Lung (tissue), 12 donors: ENCODE results near the gene CHD8. TPM values are rescaled to one million over a fixed set of nuclear protein-coding genes. Genes with fewer than 3 reads are reported as not detected.

Source experiments
- ATAC-seq: fragments of 200-7000 bp; cut with Tn5 transposase; one replicate; pipeline ENCODE4 v1.9.1; 2020; ENCODE audit warnings: moderate number of reproducible peaks; ENCODE audit not compliant: insufficient read depth, low FRiP score
- DNase-seq, 3 donors: peaks; one replicate each; pipeline ENCODE4 v3.0.0-alpha.2; 2013 to 2017
- H3K27ac ChIP-seq, 2 donors: one replicate each; pipeline ENCODE4 v1.5.1; 2013; ENCODE audit warnings: mild to moderate bottlenecking in 2 of 2, moderate library complexity in 2 of 2, control low read depth in 1 of 2, inconsistent platforms in 1 of 2, low read depth in 1 of 2, low read length in 1 of 2
- H3K27me3 ChIP-seq, 3 donors: one replicate each; pipeline ENCODE4 v1.5.1; 2013; ENCODE audit warnings: low read length in 2 of 3; ENCODE audit not compliant: control insufficient read depth in 3 of 3, insufficient read depth in 3 of 3
- H3K36me3 ChIP-seq, 4 donors: one replicate each; pipeline ENCODE4 v1.5.1; 2013; ENCODE audit warnings: low read length in 4 of 4, mild to moderate bottlenecking in 1 of 4, moderate library complexity in 1 of 4; ENCODE audit not compliant: control insufficient read depth in 4 of 4, insufficient read depth in 4 of 4
- H3K4me1 ChIP-seq, 5 donors: one replicate each; pipeline ENCODE4 v1.5.1; 2013; ENCODE audit warnings: low read length in 5 of 5, mild to moderate bottlenecking in 2 of 5, moderate library complexity in 1 of 5; ENCODE audit not compliant: control insufficient read depth in 5 of 5, insufficient read depth in 5 of 5
- H3K4me3 ChIP-seq: one replicate; pipeline ENCODE4 v1.5.1; 2013; ENCODE audit warnings: mild to moderate bottlenecking, control low read depth, moderate library complexity
- H3K9ac ChIP-seq, 2 donors: one replicate each; pipeline ENCODE4 v1.5.1; 2013; ENCODE audit warnings: low read length in 2 of 2, control low read depth in 1 of 2; ENCODE audit not compliant: insufficient read depth in 1 of 2
- H3K9me3 ChIP-seq, 4 donors: one replicate each; pipeline ENCODE4 v1.5.1; 2013; ENCODE audit warnings: low read length in 3 of 4, mild to moderate bottlenecking in 1 of 4, moderate library complexity in 1 of 4; ENCODE audit not compliant: control insufficient read depth in 4 of 4, insufficient read depth in 3 of 4
- WGBS, 2 donors: extraction: QIAGEN DNeasy Blood & Tissue Kit; methylation state at CpG; one replicate each; pipeline ENCODE4 v1.1.7; 2013; 5-methylcytosine and 5-hydroxymethylcytosine counted together
- polyA plus RNA-seq, 2 donors: library from polyadenylated mRNA; stranded (reverse); fragments of 200-250 nt; gene quantifications; one replicate each; pipeline ENCODE4 v1.2.1, GENCODE V29; 2013
- total RNA-seq, 2 donors: library from RNA; depleted of rRNA in 1 of 2; stranded (reverse); fragments of >200 nt in 1 of 2; gene quantifications; one replicate each; pipeline ENCODE4 v1.2.1, GENCODE V29; 2014 to 2021
- TF ChIP-seq, protein P1 (sequence below): IDR thresholded peaks from 2 replicates; pipeline ENCODE4 v1.5.1; 2012; ENCODE audit warnings: mild to moderate bottlenecking; ENCODE audit errors: control extremely low read depth, extremely low read depth
- donor health status: control.
- donor health status: control.
- donor health status: Bipolar disorder and iron deficiency.
- donor health status: healthy.
- donor health status: DM: yes; HTN: yes; CAD: no.

The CHD8 gene
- total and polyA plus RNA-seq, 4 donors, result 26.6 to 79.6 (median 50.2) TPM

- 97 to 100% methylated on average over 2 of the region's 2 CpGs for WGBS, 2 donors
- no peak overlapping the region for H3K9ac ChIP-seq
- peaks cover 0 to 13% (median 0%) of the 10 kb centered on the region in 5 donors for H3K4me1 ChIP-seq
- ATAC-seq (no peak), DNase-seq (no peak)
- TF ChIP-seq, protein P1, sequence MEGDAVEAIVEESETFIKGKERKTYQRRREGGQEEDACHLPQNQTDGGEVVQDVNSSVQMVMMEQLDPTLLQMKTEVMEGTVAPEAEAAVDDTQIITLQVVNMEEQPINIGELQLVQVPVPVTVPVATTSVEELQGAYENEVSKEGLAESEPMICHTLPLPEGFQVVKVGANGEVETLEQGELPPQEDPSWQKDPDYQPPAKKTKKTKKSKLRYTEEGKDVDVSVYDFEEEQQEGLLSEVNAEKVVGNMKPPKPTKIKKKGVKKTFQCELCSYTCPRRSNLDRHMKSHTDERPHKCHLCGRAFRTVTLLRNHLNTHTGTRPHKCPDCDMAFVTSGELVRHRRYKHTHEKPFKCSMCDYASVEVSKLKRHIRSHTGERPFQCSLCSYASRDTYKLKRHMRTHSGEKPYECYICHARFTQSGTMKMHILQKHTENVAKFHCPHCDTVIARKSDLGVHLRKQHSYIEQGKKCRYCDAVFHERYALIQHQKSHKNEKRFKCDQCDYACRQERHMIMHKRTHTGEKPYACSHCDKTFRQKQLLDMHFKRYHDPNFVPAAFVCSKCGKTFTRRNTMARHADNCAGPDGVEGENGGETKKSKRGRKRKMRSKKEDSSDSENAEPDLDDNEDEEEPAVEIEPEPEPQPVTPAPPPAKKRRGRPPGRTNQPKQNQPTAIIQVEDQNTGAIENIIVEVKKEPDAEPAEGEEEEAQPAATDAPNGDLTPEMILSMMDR, result no peak
- peaks cover 20 to 44% (median 36%) of the 10 kb centered on the region in 4 donors for H3K36me3 ChIP-seq
- H3K4me3 ChIP-seq, result no peak overlapping the region
- H3K27ac ChIP-seq, result no peak overlapping the region
- H3K9me3 ChIP-seq, result no peaks in the 10 kb centered on the region
- H3K27me3 ChIP-seq, result no peaks in the 10 kb centered on the region
Observed at GRCh38 chr14:21431126-21431525, 24.8 kb downstream of the CHD8 start.

- WGBS, 2 donors, result 94 to 96% methylated on average over 4 of the region's 4 CpGs
- no peaks in the 10 kb centered on the region for H3K9me3 ChIP-seq
- H3K27me3 ChIP-seq, result no peaks in the 10 kb centered on the region
- ATAC-seq (no peak), DNase-seq (no peak)
- TF ChIP-seq, protein P1, result no peak
- H3K36me3 ChIP-seq, result peaks cover 32 to 63% (median 47%) of the 10 kb centered on the region in 4 donors
- no peak overlapping the region for H3K9ac ChIP-seq
- no peak overlapping the region for H3K4me3 ChIP-seq
- H3K27ac ChIP-seq, result no peak overlapping the region
- H3K4me1 ChIP-seq, result no peaks in the 10 kb centered on the region
Observed at GRCh38 chr14:21428930-21429329, 27.0 kb downstream of the CHD8 start.

- no peaks in the 10 kb centered on the region for H3K4me1 ChIP-seq
- TF ChIP-seq, protein P1, result no peak
- no peak for ATAC-seq
- H3K36me3 ChIP-seq, result peaks cover 44 to 79% (median 60%) of the 10 kb centered on the region in 4 donors
- H3K4me3 ChIP-seq, result no peak overlapping the region
- no peak overlapping the region for H3K9ac ChIP-seq
- DNase-seq, result no peak
- no peaks in the 10 kb centered on the region for H3K27me3 ChIP-seq
- no peak overlapping the region for H3K27ac ChIP-seq
- WGBS, 2 donors, result 84 to 98% methylated on average over 1 of the region's 1 CpG
- no peaks in the 10 kb centered on the region for H3K9me3 ChIP-seq
Observed at GRCh38 chr14:21426692-21427091, 29.2 kb downstream of the CHD8 start.

DNA sequence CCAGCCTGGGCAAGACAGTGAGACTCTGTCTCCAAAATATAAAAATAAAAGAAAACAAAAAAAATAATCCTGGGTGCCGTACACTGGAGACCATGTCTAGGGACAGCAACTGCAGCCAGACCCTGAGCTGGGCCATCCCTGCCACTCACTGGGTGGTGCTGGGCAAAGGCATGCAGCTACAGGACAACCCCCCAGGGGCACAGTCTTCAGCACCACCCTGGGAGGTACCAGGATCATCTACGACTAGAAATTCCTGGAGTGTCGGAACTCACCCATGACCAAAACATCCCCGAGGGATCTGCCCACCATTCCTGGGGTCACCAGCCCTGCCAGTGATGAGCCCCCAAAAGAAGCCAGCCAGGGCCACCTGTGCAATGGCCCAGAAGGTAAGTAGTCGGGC is 36.4 kb downstream of the CHD8 start:
- DNase-seq (no peak), ATAC-seq (no peak)
- Histone ChIP-seq H3K27me3 (no peaks in the 10 kb centered on the region), H3K4me3 (no peak overlapping the region), H3K27ac (no peak overlapping the region), H3K36me3 (peaks cover 28 to 50% (median 35%) of the 10 kb centered on the region in 4 donors), H3K9ac (no peak overlapping the region), H3K4me1 (no peaks in the 10 kb centered on the region), H3K9me3 (no peaks in the 10 kb centered on the region)
- WGBS, 2 donors, result 94% methylated on average over 5 of the region's 5 CpGs
- TF ChIP-seq, protein P1, result no peak
